Keratinocyte (primary cell): Measurements from ENCODE around the gene KLK15. TPM values are rescaled to one million over a fixed set of nuclear protein-coding genes. Genes with fewer than 3 reads are reported as not detected.

ENCODE experiments used
- DNase-seq: peaks from one replicate; pipeline ENCODE4 v3.0.0-alpha.2; 2011; ENCODE audit warnings: low read depth, missing footprints, low spot score
- FAIRE-seq: peaks from 2 replicates; lab custom pipeline; 2011; peaks lifted over from hg19 to GRCh38; lab: Jason Lieb, UNC
- H2AFZ ChIP-seq: 2 replicates; pipeline ENCODE4 v1.6.0; 2012; ENCODE audit warnings: low read length, control low read depth, inconsistent platforms; ENCODE audit not compliant: control insufficient read depth
- H3K27ac ChIP-seq: 2 replicates; pipeline ENCODE4 v1.5.1; 2011; ENCODE audit warnings: low read length; ENCODE audit not compliant: control insufficient read depth, insufficient read depth
- H3K27me3 ChIP-seq: 3 replicates; pipeline ENCODE4 v1.6.0; 2011; ENCODE audit warnings: low read length; ENCODE audit not compliant: control insufficient read depth, insufficient read depth; ENCODE audit errors: extremely low read depth
- H3K36me3 ChIP-seq, 2 experiments: 2 replicates in 1 of 2; 3 replicates in 1 of 2; pipeline ENCODE4 v1.5.1; 2011; ENCODE audit warnings: low read length in 2 of 2, mild to moderate bottlenecking in 1 of 2; ENCODE audit not compliant: control insufficient read depth in 2 of 2, insufficient read depth in 2 of 2; ENCODE audit errors: extremely low read depth in 1 of 2
- H3K4me1 ChIP-seq: 3 replicates; pipeline ENCODE4 v1.5.1; 2011; ENCODE audit warnings: low read length; ENCODE audit not compliant: control insufficient read depth, insufficient read depth; ENCODE audit errors: extremely low read depth
- H3K4me2 ChIP-seq: 3 replicates; pipeline ENCODE4 v1.6.0; 2011; ENCODE audit warnings: low read depth, low read length; ENCODE audit not compliant: control insufficient read depth, insufficient read depth; ENCODE audit errors: extremely low read depth
- H3K4me3 ChIP-seq, 3 experiments: fragments of 200-600 bp in 1 of 3; sonication (generic) in 1 of 3; 2 replicates in 2 of 3; 3 replicates in 1 of 3; pipeline ENCODE4 v1.5.1; 2011 to 2016; ENCODE audit warnings: low read length in 3 of 3, mild to moderate bottlenecking in 3 of 3, control low read depth in 2 of 3, inconsistent platforms in 1 of 3, low read depth in 1 of 3, mixed read lengths in 1 of 3, mixed run types in 1 of 3, moderate library complexity in 1 of 3; ENCODE audit not compliant: control insufficient read depth in 2 of 3, insufficient read depth in 2 of 3; ENCODE audit errors: extremely low read depth in 1 of 3
- H3K79me2 ChIP-seq: 2 replicates; pipeline ENCODE4 v1.6.0; 2012; ENCODE audit warnings: low read length; ENCODE audit not compliant: control insufficient read depth, insufficient read depth
- H3K9ac ChIP-seq: 3 replicates; pipeline ENCODE4 v1.6.0; 2011; ENCODE audit warnings: low read length; ENCODE audit not compliant: control insufficient read depth, insufficient read depth; ENCODE audit errors: extremely low read depth
- H3K9me1 ChIP-seq: 3 replicates; pipeline ENCODE4 v1.6.0; 2011; ENCODE audit warnings: low read length; ENCODE audit not compliant: control insufficient read depth, insufficient read depth; ENCODE audit errors: extremely low read depth
- H3K9me3 ChIP-seq: 2 replicates; pipeline ENCODE4 v1.5.1; 2012; ENCODE audit warnings: low read depth, low read length; ENCODE audit not compliant: control insufficient read depth
- H4K20me1 ChIP-seq: 3 replicates; pipeline ENCODE4 v1.6.0; 2011; ENCODE audit warnings: low read length; ENCODE audit not compliant: control insufficient read depth, insufficient read depth; ENCODE audit errors: extremely low read depth
- CTCF ChIP-seq, 3 experiments: IDR thresholded peaks in 1 of 3; conservative IDR thresholded peaks in 1 of 3; optimal IDR thresholded peaks in 1 of 3; 2 replicates in 2 of 3; 3 replicates in 1 of 3; pipeline versions ENCODE3 to v1.5.1; 2011; ENCODE audit warnings: low read length in 3 of 3, mild to moderate bottlenecking in 3 of 3, moderate library complexity in 2 of 3, control low read depth in 1 of 3, inconsistent platforms in 1 of 3; ENCODE audit not compliant: insufficient read depth in 2 of 3; ENCODE audit errors: extremely low read depth in 1 of 3
- EZH2 ChIP-seq: IDR thresholded peaks from one replicate; pipeline ENCODE4 v1.6.1; 2012; ENCODE audit warnings: inconsistent platforms, mild to moderate bottlenecking, low read length, moderate library complexity
- dilution Hi-C: fragments of 300-500 bp; cut with MboI; formaldehyde crosslinking; loops from one replicate; pipeline ENCODE4 v1.7.0; 2020; ENCODE audit warnings: low sequenced_read_pairs; ENCODE audit not compliant: extremely low pct_ligation_motif_present
- polyA plus RNA-seq, 5 experiments: library from polyadenylated mRNA; depleted of rRNA in 3 of 5; stranded (reverse) in 3 of 5; stranded (forward) in 1 of 5; unstranded in 1 of 5; fragments of >200 nt; gene quantifications; 1 replicate in 1 of 5; 2 replicates in 3 of 5; 3 replicates in 1 of 5; pipeline versions ENCODE4 v1.2.1 to v1.2.3, GENCODE V29; 2011 to 2012; ENCODE audit warnings: missing spikeins in 2 of 5, low read depth in 1 of 5, low replicate concordance in 1 of 5

Gene KLK15
- polyA plus RNA-seq, 1 donor (not counting 4 experiments of a cell fraction or from before 2014, with no cell fraction given): not detected

- TF ChIP-seq CTCF (optimal IDR thresholded peaks at IDR 0.05 in 1 of 3, IDR thresholded peaks at IDR 0.05 in 1 of 3, conservative IDR thresholded peaks at IDR 0.05 in 1 of 3; ENCODE audit: extremely low read depth in 1 of 3, insufficient read depth in 2 of 3, low read length in 3 of 3) (no peak), EZH2 (no peak)
- Histone ChIP-seq H4K20me1 (no peaks in the 10 kb centered on the region), H3K9me1 (no peaks in the 10 kb centered on the region), H3K4me2 (no peak overlapping the region), H3K27me3 (peaks cover 33% of the 10 kb centered on the region), H3K9me3 (no peaks in the 10 kb centered on the region), H3K9ac (no peak overlapping the region), H3K4me3 (no peak overlapping the region), H2AFZ (no peak overlapping the region), H3K79me2 (no peaks in the 10 kb centered on the region), H3K36me3 (no peaks in the 10 kb centered on the region), H3K27ac (no peak overlapping the region), H3K4me1 (no peaks in the 10 kb centered on the region)
- DNase-seq: no peak
- FAIRE-seq: no peak
- dilution Hi-C loops: no loop called here
Measured at GRCh38 chr19:50822661-50823208, 10.6 kb downstream of the KLK15 start.

GRCh38 chr19:50821622-50822021 is 11.8 kb downstream of the KLK15 start:
- no peak overlapping the region for H3K9ac ChIP-seq
- H3K4me1 ChIP-seq: peaks cover 6% of the 10 kb centered on the region
- peaks cover 33% of the 10 kb centered on the region for H3K27me3 ChIP-seq
- H4K20me1 ChIP-seq: no peaks in the 10 kb centered on the region
- no peaks in the 10 kb centered on the region for H3K36me3 ChIP-seq
- no peak overlapping the region for H3K4me2 ChIP-seq
- no peak for TF ChIP-seq EZH2
- TF ChIP-seq CTCF (optimal IDR thresholded peaks at IDR 0.05 in 1 of 3, IDR thresholded peaks at IDR 0.05 in 1 of 3, conservative IDR thresholded peaks at IDR 0.05 in 1 of 3; ENCODE audit: extremely low read depth in 1 of 3, insufficient read depth in 2 of 3, low read length in 3 of 3): no peak
- no peak overlapping the region for H3K27ac ChIP-seq
- DNase-seq: no peak
- no peaks in the 10 kb centered on the region for H3K9me1 ChIP-seq
- H3K4me3 ChIP-seq: no peak overlapping the region
- no peak for FAIRE-seq
- H2AFZ ChIP-seq: no peak overlapping the region
- no peaks in the 10 kb centered on the region for H3K79me2 ChIP-seq
- no peaks in the 10 kb centered on the region for H3K9me3 ChIP-seq
- dilution Hi-C loops: no loop called here
